GM18909 (cell line): ENCODE data around the gene LRRIQ4.

Source experiments
- ATAC-seq: cut with Tn5 transposase; IDR thresholded peaks from one replicate; pipeline ENCODE4 v1.9.1; 2021; ENCODE audit warnings: mild to moderate bottlenecking; ENCODE audit not compliant: unreplicated experiment, poor library complexity

The LRRIQ4 gene

GRCh38 chr3:169804681-169805080, 8.0 kb upstream of the LRRIQ4 start:
- ATAC-seq: no peak

GRCh38 chr3:169809230-169809795, 3.4 kb upstream of the LRRIQ4 start:
- no peak for ATAC-seq

GRCh38 chr3:169811631-169812331, 889 bp upstream of the LRRIQ4 start:
- ATAC-seq: peak; percentile 13

- no peak for ATAC-seq
Measured at GRCh38 chr3:169813278-169813677, 608 bp downstream of the LRRIQ4 start.

- peak; percentile 91 for ATAC-seq
Measured at GRCh38 chr3:169813757-169814517, 1.3 kb downstream of the LRRIQ4 start.

GRCh38 chr3:169815590-169816150, 3.0 kb downstream of the LRRIQ4 start:
- no peak for ATAC-seq

GRCh38 chr3:169818316-169818715, 5.6 kb downstream of the LRRIQ4 start:
- ATAC-seq: no peak

GRCh38 chr3:169822091-169822490, 9.4 kb downstream of the LRRIQ4 start:
- no peak for ATAC-seq

- ATAC-seq: no peak
Measured at GRCh38 chr3:169822540-169822939, 9.9 kb downstream of the LRRIQ4 start.

GRCh38 chr3:169822983-169823382, 10.3 kb downstream of the LRRIQ4 start:
- ATAC-seq: no peak

GRCh38 chr3:169825316-169825715, 12.6 kb downstream of the LRRIQ4 start:
- ATAC-seq: no peak

GRCh38 chr3:169827712-169828111, 15.0 kb downstream of the LRRIQ4 start:
- no peak for ATAC-seq

GRCh38 chr3:169835533-169835932, 22.9 kb downstream of the LRRIQ4 start:
- ATAC-seq: peak; percentile 5

GRCh38 chr3:169836078-169836941, 23.6 kb downstream of the LRRIQ4 start:
- ATAC-seq: peak; percentile 88

- no peak for ATAC-seq
Measured at GRCh38 chr3:169836942-169837275, 24.2 kb downstream of the LRRIQ4 start.

- ATAC-seq: no peak
Measured at GRCh38 chr3:169838511-169839030, 25.9 kb downstream of the LRRIQ4 start.

- ATAC-seq: peak; percentile 68
Measured at GRCh38 chr3:169841171-169841570, 28.5 kb downstream of the LRRIQ4 start.

- ATAC-seq: no peak
Measured at GRCh38 chr3:169842960-169843359, 30.3 kb downstream of the LRRIQ4 start.

- ATAC-seq: peak; percentile 97
Measured at GRCh38 chr3:169846458-169847193, 34.0 kb downstream of the LRRIQ4 start.
